ENCODE data around the gene RHOT2.

DNA sequence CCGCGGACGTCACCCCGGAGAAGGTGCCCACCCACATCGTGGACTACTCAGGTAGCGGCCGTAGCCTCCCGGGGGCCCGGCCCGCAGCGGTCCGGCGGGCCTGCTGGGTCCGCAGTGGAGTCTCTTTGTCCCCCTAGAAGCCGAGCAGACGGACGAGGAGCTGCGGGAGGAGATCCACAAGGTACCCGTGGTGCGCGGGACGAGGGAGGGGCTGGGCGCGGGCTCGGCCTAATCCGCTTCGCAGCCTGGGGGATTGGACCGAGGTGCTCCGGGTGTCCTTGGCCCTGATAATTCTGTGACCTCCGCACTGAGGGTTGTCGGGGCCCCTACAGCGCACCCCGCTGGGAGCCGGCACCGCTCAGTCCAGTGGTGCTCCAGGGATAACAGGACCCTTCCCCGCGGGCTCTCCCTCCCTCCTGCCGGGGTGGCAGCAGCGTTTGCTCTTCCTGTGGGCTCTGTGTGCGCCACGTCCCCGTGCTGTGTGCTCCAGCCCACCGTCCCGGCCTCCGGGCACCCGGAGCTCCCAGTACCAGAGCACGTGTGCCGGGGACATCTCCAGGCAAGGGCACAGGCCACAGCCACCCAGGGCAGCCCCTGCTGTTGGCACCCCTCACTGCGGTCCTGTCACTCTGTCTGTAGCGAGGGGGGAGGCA lies 713 bp downstream of the RHOT2 start:
- TF ChIP-seq ZBTB33 (IDR thresholded peaks at IDR 0.05; ENCODE audit: extremely low read depth, insufficient replicate concordance, low read length) (no peak), POLR2AphosphoS5 (IDR thresholded peaks at IDR 0.05; ENCODE audit: low read depth, low read length) (no peak), CTCF (IDR thresholded peaks at IDR 0.05 in 2 of 3, conservative IDR thresholded peaks at IDR 0.05 in 1 of 3; ENCODE audit: borderline replicate concordance in 1 of 3, insufficient read depth in 1 of 3, low read depth in 2 of 3, low read length in 2 of 3) (no peak), ATF3 (IDR thresholded peaks at IDR 0.05) (no peak), EZH2 (IDR thresholded peaks at IDR 0.05) (no peak), ZNF274 (IDR thresholded peaks at IDR 0.05; ENCODE audit: low read depth, low read length) (no peak), POLR2A (IDR thresholded peaks at IDR 0.05; ENCODE audit: borderline replicate concordance, extremely low read depth, insufficient read depth, insufficient read length) (no peak), SP1 (IDR thresholded peaks at IDR 0.05; ENCODE audit: low read depth) (no peak), SIN3A (IDR thresholded peaks at IDR 0.05; ENCODE audit: low read depth) (no peak), EZH2phosphoT487 (IDR thresholded peaks at IDR 0.05; ENCODE audit: borderline replicate concordance) (no peak), EGR1 (IDR thresholded peaks at IDR 0.05; ENCODE audit: low read depth) (no peak)
- TF ChIP-seq, protein P1, sequence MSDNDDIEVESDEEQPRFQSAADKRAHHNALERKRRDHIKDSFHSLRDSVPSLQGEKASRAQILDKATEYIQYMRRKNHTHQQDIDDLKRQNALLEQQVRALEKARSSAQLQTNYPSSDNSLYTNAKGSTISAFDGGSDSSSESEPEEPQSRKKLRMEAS (IDR thresholded peaks at IDR 0.05), result no peak
- TF ChIP-seq, protein P2, sequence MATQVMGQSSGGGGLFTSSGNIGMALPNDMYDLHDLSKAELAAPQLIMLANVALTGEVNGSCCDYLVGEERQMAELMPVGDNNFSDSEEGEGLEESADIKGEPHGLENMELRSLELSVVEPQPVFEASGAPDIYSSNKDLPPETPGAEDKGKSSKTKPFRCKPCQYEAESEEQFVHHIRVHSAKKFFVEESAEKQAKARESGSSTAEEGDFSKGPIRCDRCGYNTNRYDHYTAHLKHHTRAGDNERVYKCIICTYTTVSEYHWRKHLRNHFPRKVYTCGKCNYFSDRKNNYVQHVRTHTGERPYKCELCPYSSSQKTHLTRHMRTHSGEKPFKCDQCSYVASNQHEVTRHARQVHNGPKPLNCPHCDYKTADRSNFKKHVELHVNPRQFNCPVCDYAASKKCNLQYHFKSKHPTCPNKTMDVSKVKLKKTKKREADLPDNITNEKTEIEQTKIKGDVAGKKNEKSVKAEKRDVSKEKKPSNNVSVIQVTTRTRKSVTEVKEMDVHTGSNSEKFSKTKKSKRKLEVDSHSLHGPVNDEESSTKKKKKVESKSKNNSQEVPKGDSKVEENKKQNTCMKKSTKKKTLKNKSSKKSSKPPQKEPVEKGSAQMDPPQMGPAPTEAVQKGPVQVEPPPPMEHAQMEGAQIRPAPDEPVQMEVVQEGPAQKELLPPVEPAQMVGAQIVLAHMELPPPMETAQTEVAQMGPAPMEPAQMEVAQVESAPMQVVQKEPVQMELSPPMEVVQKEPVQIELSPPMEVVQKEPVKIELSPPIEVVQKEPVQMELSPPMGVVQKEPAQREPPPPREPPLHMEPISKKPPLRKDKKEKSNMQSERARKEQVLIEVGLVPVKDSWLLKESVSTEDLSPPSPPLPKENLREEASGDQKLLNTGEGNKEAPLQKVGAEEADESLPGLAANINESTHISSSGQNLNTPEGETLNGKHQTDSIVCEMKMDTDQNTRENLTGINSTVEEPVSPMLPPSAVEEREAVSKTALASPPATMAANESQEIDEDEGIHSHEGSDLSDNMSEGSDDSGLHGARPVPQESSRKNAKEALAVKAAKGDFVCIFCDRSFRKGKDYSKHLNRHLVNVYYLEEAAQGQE (IDR thresholded peaks at IDR 0.05; ENCODE audit: low read depth), result no peak

Data from HCT116 (cell line).